HFF-Myc (cell line): ENCODE measurements around the gene NCOR2.

Experiments used
- DNase-seq: peaks from one replicate; pipeline ENCODE4 v3.0.0-alpha.2; 2011; ENCODE audit warnings: low read depth; ENCODE audit errors: extremely low read depth
- H3K4me3 ChIP-seq: replicated peaks from 2 replicates; pipeline ENCODE4 v1.5.1; 2011; ENCODE audit warnings: low read depth, mild to moderate bottlenecking, control low read depth, low read length
- CTCF ChIP-seq: IDR thresholded peaks from 2 replicates; pipeline ENCODE4 v1.5.1; 2012; ENCODE audit warnings: mild to moderate bottlenecking, low read depth, low read length, control low read depth; ENCODE audit errors: missing control alignments

Gene NCOR2

DNA sequence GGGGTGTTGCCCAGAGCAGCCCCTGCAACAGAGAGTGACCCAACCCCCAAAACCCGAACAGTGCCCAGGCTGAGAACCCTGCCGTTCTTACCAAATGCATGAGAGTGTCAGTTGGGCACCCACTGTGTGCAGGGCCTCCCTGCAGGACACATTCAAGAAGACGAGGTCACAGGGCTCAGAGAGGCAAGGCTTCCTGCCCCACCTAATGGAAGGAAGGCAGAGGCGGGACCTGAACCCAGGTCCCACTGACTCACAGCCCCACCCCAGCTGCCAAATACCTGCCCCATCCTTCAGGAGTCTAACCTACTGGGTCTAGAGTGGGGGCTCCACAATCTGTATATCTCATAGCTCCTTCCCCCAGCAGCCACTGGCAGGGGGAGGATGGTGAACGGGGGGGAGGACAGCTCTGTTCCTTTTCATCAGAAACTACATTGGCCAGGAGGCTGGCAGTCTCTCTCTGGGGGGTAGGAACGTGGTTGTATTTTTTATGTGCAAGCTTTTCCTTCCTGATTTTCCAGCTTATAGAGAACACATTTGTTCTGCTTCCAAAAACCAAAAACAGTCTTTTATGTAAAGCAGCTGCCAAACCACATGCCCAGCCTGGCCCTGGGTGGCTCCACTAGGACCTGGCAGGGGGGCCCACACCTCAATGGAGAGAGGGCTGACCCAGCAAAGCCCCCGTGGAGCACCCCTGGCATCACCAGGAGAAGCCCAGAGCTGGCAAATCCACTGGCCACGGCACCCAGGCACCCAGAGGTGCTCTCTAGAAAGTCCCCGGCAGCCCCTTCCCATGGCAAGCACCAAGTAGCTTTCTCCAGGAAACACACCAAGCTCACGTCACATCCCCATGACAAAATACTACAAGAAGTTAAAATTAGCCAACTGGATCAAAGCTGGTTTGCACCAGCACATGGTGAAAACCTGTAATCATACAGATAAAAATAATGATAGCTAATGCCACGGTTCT, 17.0 kb downstream of the NCOR2 start:
- no peak for DNase-seq
- no peak for TF ChIP-seq CTCF
- no peak overlapping the region for H3K4me3 ChIP-seq

- no peak for DNase-seq
- TF ChIP-seq CTCF, result no peak
- no peak overlapping the region for H3K4me3 ChIP-seq
Observed at GRCh38 chr12:124549629-124550028, 17.8 kb downstream of the NCOR2 start.

- no peak for DNase-seq
- TF ChIP-seq CTCF, result no peak
- H3K4me3 ChIP-seq, result no peak overlapping the region
Observed at GRCh38 chr12:124548854-124549378, 18.5 kb downstream of the NCOR2 start.

DNA sequence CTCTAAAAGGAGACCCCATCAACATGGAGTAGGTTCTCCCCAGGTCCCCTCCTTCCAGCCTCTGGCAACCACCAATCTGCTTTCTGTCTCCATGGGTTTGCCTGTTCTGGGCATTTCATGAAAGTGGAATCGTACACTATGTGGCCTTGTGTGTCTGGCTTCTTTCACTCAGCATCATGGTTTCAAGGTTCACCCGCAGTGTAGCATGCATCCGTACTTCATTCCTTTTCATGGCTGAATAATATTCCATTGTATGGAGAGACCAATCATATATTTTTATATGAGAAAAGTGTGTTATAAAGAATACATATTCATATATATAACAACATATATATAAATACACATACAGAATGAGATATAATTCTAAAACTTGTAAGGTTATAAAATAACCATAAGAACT, 19.8 kb downstream of the NCOR2 start:
- TF ChIP-seq CTCF, result no peak
- H3K4me3 ChIP-seq, result no peak overlapping the region
- DNase-seq, result no peak

DNA sequence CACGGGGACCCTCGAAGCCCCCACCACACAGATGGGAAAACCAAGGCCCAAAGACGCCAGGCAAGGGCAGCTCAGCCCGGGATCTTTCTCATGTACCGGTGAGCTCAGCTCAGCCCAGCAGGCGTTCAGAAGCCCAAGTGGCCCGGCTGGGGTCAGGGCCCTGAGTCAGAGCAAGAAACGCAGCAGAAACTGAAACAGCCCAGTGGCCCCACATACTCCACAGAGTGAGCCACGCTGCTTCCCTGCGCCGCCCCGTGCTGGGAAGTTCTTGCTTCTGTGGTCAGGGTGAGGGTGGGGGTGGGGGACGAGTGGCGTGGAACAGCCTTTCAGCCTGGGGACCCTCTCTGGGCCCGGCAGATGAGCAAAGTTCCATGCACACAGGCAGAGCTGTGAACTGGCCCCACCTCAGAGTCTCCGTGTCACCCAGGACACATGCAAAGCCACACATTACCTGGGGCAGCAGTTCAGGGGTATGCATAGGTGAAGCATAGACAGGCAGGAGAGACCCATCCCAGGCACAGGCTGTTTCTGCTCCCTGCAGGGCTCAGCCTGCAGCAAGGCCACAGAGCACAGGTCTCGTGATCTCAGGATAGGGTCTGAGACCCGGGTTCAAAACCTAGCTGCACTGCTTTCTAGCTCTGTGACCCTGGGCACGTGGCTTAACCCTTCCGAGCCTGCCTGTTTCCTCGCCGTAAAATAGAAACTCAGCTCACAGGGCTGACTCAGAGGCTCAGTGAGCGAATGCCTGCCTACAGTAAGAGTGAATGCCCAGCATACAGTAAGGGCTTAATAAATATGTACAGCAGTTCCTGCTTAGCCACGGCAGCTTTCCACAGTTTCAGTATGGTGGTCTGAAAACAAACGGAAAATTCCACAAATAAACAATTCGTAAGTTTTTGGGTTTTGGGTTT, 21.6 kb downstream of the NCOR2 start:
- TF ChIP-seq CTCF, result no peak
- no peak overlapping the region for H3K4me3 ChIP-seq
- no peak for DNase-seq

DNA sequence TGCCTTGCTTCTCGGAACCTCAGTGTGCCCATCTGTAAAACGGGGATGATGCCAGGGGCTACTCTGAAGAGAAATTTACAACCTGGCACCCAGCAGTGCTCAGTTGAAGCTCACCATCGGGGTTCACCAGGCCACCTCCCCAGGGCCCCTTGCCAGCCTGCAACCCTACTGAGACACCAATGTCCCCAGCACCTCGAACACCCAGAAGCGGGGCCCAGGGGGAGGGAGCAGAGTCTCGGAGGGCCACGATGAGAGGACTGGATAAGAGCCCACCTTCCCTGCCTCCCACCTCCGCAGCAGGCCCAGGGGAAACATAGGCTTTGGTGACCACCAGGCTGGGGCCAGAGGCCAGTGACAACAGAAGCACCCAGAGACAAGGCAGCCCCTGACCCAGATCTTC, 22.4 kb downstream of the NCOR2 start:
- TF ChIP-seq CTCF, result no peak
- no peak overlapping the region for H3K4me3 ChIP-seq
- DNase-seq, result no peak
